ENCODE data around the gene PKD2L1.

Gene PKD2L1

GRCh38 chr10:100265821-100266485, 64.1 kb downstream of the PKD2L1 start:
- Histone ChIP-seq H3K9me3 (replicated peaks in 1 of 11) (no peaks in the 10 kb centered on the region), H3K27me3 (no peaks in the 10 kb centered on the region), H3K36me3 (peaks cover 10 to 44% (median 25%) of the 10 kb centered on the region in 11 experiments; a peak in 21 of 22 replicates), H3K4me1 (peaks cover 20 to 26% (median 23%) of the 10 kb centered on the region in 10 experiments), H3K9ac (peak overlapping the region in 9 of 11 experiments; percentile 88 to 98 (median 92); a peak in 6 of 22 replicates), H3K4me2 (peak overlapping the region; percentile 81 to 95 (median 90)), H4K20me1 (peaks cover 0 to 19% (median 0%) of the 10 kb centered on the region in 11 experiments; a peak in 10 of 22 replicates), H3K4me3 (peak overlapping the region; percentile 85 to 100 (median 98); a peak in 17 of 20 replicates), H3K27ac (peak overlapping the region in 1 of 11 experiments; percentile 93; a peak in 1 of 22 replicates)
- no peak for TF ChIP-seq Cebpa-rat (IDR thresholded peaks at IDR 0.05)

DNA sequence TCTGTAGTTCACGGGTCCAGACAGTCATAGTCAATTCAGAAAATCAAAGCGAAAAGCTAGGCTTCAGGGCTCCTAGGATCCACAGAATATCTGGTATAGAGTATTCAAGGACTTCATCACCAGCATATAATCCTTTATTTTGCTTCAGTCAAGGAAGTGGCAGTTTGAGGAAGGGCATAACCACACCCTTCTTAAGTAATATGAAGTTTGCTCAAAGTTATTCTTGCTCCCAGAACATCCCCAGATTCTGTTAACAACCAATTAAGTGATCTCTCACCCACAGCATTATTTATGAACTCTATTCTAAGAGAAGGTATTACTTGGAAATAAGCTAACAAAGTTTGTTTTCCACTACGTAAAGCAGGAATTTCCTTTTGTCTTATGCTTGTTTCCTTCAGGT, 75.8 kb downstream of the PKD2L1 start:
- H4K20me1 ChIP-seq, result peaks cover 0 to 2% (median 0%) of the 10 kb centered on the region in 11 experiments; a peak in 1 of 22 replicates
- no peak for TF ChIP-seq Cebpa-rat (IDR thresholded peaks at IDR 0.05)
- H3K9ac ChIP-seq, result peak overlapping the region in 1 of 11 experiments; percentile 8; a peak in 1 of 22 replicates
- peaks cover 0 to 54% (median 8%) of the 10 kb centered on the region in 10 experiments; a peak in 10 of 20 replicates for H3K4me1 ChIP-seq
- H3K9me3 ChIP-seq (replicated peaks in 1 of 11), result no peaks in the 10 kb centered on the region
- H3K27me3 ChIP-seq, result no peaks in the 10 kb centered on the region
- peak overlapping the region in 4 of 11 experiments; percentile 21 to 60 (median 43); a peak in 7 of 22 replicates for H3K4me2 ChIP-seq
- H3K4me3 ChIP-seq, result no peak overlapping the region
- peak overlapping the region in 4 of 11 experiments; percentile 2 to 86 (median 54); a peak in 7 of 22 replicates for H3K27ac ChIP-seq
- H3K36me3 ChIP-seq, result peaks cover 68 to 100% (median 98%) of the 10 kb centered on the region in 11 experiments

- no peaks in the 10 kb centered on the region for H3K9me3 ChIP-seq (replicated peaks in 1 of 11)
- H3K4me1 ChIP-seq, result peaks cover 0 to 53% (median 8%) of the 10 kb centered on the region in 10 experiments; a peak in 10 of 20 replicates
- no peak overlapping the region for H3K4me3 ChIP-seq
- no peak for TF ChIP-seq Cebpa-rat (IDR thresholded peaks at IDR 0.05)
- peak overlapping the region in 2 of 11 experiments; percentile 78 to 86; a peak in 3 of 22 replicates for H3K27ac ChIP-seq
- H3K4me2 ChIP-seq, result no peak overlapping the region
- no peaks in the 10 kb centered on the region for H3K27me3 ChIP-seq
- no peak overlapping the region for H3K9ac ChIP-seq
- peaks cover 75 to 100% (median 98%) of the 10 kb centered on the region in 11 experiments for H3K36me3 ChIP-seq
- peaks cover 0 to 4% (median 0%) of the 10 kb centered on the region in 11 experiments; a peak in 4 of 22 replicates for H4K20me1 ChIP-seq
These were observed 77.0 kb downstream of the PKD2L1 start for GRCh38 chr10:100253041-100253440.

DNA sequence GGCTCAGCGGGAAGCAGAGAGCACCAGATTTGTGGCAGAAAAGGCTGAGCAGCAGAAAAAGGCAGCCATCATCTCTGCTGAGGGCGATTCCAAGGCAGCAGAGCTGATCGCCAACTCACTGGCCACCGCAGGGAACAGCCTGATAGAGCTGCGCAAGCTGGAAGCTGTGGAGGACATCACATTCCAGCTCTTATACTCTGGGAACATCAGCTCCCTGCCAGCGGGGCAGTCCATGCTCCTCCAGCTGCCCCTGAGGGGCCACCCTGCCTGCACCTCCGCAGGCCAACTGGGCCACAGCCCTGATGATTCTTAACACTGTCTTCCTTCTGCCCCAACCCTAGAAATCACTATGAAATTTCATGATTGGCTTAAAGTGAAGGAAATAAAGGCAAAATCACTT, 81.2 kb downstream of the PKD2L1 start:
- H3K36me3 ChIP-seq, result peaks cover 98 to 100% (median 100%) of the 10 kb centered on the region in 11 experiments
- H3K4me1 ChIP-seq, result peaks cover 0 to 10% (median 0%) of the 10 kb centered on the region in 10 experiments; a peak in 7 of 20 replicates
- H3K9me3 ChIP-seq (replicated peaks in 1 of 11), result no peaks in the 10 kb centered on the region
- peaks cover 0 to 4% (median 0%) of the 10 kb centered on the region in 11 experiments; a peak in 3 of 22 replicates for H4K20me1 ChIP-seq
- no peaks in the 10 kb centered on the region for H3K27me3 ChIP-seq
- no peak overlapping the region; a peak in 2 of 22 replicates for H3K9ac ChIP-seq
- H3K4me2 ChIP-seq, result no peak overlapping the region
- H3K4me3 ChIP-seq, result no peak overlapping the region
- no peak overlapping the region for H3K27ac ChIP-seq
- TF ChIP-seq Cebpa-rat (IDR thresholded peaks at IDR 0.05), result no peak

GRCh38 chr10:100245484-100246220, 84.4 kb downstream of the PKD2L1 start:
- H3K27me3 ChIP-seq, result no peaks in the 10 kb centered on the region
- no peak overlapping the region for H3K9ac ChIP-seq
- no peaks in the 10 kb centered on the region for H3K9me3 ChIP-seq (replicated peaks in 1 of 11)
- H4K20me1 ChIP-seq, result peaks cover 0 to 4% (median 0%) of the 10 kb centered on the region in 11 experiments; a peak in 3 of 22 replicates
- H3K4me1 ChIP-seq, result no peaks in the 10 kb centered on the region
- H3K27ac ChIP-seq, result no peak overlapping the region
- peaks cover 98 to 100% (median 100%) of the 10 kb centered on the region in 11 experiments for H3K36me3 ChIP-seq
- no peak for TF ChIP-seq Cebpa-rat (IDR thresholded peaks at IDR 0.05)
- H3K4me3 ChIP-seq, result no peak overlapping the region
- H3K4me2 ChIP-seq, result no peak overlapping the region

DNA sequence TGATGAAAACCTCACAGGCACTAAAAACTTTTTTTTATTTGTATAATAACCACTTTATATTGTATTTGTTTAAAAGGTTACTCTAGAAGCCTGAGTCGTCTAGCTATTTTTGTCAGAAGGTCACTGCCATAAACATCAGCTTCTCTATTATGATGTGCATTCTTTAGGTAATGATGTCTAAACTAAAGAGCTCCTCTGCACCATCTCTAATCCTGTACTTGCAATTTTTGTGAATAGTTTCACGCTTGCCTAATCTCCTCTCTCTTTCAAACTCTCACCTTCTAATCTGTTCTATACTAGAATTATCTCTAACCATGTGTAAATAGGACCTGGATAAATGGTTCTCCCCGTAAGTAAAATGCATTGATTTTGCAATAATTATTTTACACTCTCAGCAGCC, 90.2 kb downstream of the PKD2L1 start:
- no peak overlapping the region for H3K9ac ChIP-seq
- peaks cover 94 to 100% (median 99%) of the 10 kb centered on the region in 11 experiments for H3K36me3 ChIP-seq
- H3K4me2 ChIP-seq, result no peak overlapping the region
- H3K27me3 ChIP-seq, result no peaks in the 10 kb centered on the region
- TF ChIP-seq Cebpa-rat (IDR thresholded peaks at IDR 0.05), result no peak
- no peak overlapping the region for H3K4me3 ChIP-seq
- 0 out of 22 replicates have a peak, but pooled peaks cover 0 to 4% (median 0%) of the 10 kb centered on the region in 11 experiments for H4K20me1 ChIP-seq
- no peaks in the 10 kb centered on the region for H3K9me3 ChIP-seq (replicated peaks in 1 of 11)
- no peaks in the 10 kb centered on the region for H3K4me1 ChIP-seq
- H3K27ac ChIP-seq, result no peak overlapping the region

GRCh38 chr10:100238429-100238828, 91.6 kb downstream of the PKD2L1 start:
- 0 out of 22 replicates have a peak, but pooled peaks cover 0 to 6% (median 0%) of the 10 kb centered on the region in 11 experiments for H4K20me1 ChIP-seq
- TF ChIP-seq Cebpa-rat (IDR thresholded peaks at IDR 0.05), result no peak
- H3K27ac ChIP-seq, result no peak overlapping the region
- no peak overlapping the region for H3K4me3 ChIP-seq
- H3K4me2 ChIP-seq, result no peak overlapping the region
- no peaks in the 10 kb centered on the region for H3K9me3 ChIP-seq (replicated peaks in 1 of 11)
- H3K4me1 ChIP-seq, result no peaks in the 10 kb centered on the region
- H3K27me3 ChIP-seq, result no peaks in the 10 kb centered on the region
- peaks cover 95 to 100% (median 98%) of the 10 kb centered on the region in 11 experiments for H3K36me3 ChIP-seq
- H3K9ac ChIP-seq, result no peak overlapping the region

Measured in BLaER1 treated with 17β-estradiol and CSF1 and Interleukin-3, amounts not matched to agents 10 nM and 100 nM (cell line).